H1 (cell line): ENCODE data around the gene CSNK2A3. TPM values are rescaled to one million over a fixed set of nuclear protein-coding genes. Genes with fewer than 3 reads are reported as not detected.

Source experiments
- HDAC2 ChIP-seq, 2 experiments: fragments of 300-600 bp in 1 of 2; sonication (generic) in 1 of 2; IDR thresholded peaks; 2 replicates each; pipeline ENCODE4 v1.6.1; 2011 to 2012; ENCODE audit warnings: low read depth in 2 of 2, low read length in 2 of 2, mild to moderate bottlenecking in 2 of 2, moderate library complexity in 2 of 2, borderline replicate concordance in 1 of 2, inconsistent platforms in 1 of 2
- RXRA ChIP-seq: IDR thresholded peaks from 2 replicates; pipeline ENCODE4 v1.6.1; 2011; ENCODE audit warnings: low read depth, mild to moderate bottlenecking, low read length, moderate library complexity; ENCODE audit not compliant: insufficient read depth
- polyA plus RNA-seq, 7 experiments: library from polyadenylated mRNA; depleted of rRNA in 3 of 7; stranded (reverse) in 5 of 7; unstranded in 2 of 7; fragments of >200 nt in 5 of 7; fragments of 200-250 nt in 2 of 7; gene quantifications; 1 replicate in 5 of 7; 2 replicates in 1 of 7; 4 replicates in 1 of 7; pipeline versions ENCODE4 v1.2.1 to v1.2.3, GENCODE V29; 2011 to 2013; ENCODE audit warnings: missing spikeins in 2 of 7, mixed read lengths in 2 of 7
- total RNA-seq: library from RNA; stranded (reverse); fragmentation: NEBNext Ultra II Directional; extraction: Animal tissue kit (Norgen Biotek cat#: 25700); gene quantifications from 2 replicates; pipeline ENCODE4 v1.2.1, GENCODE V29; 2021

Gene CSNK2A3
- total and polyA plus RNA-seq, 2 of the 8 experiments (the other 6 are each of a cell fraction or from before 2014, with no cell fraction given) = 0.69 to 1.0 TPM

- no peak for TF ChIP-seq HDAC2 (IDR thresholded peaks at IDR 0.05; ENCODE audit: borderline replicate concordance in 1 of 2, low read depth in 2 of 2, low read length in 2 of 2)
- TF ChIP-seq RXRA = no peak
Measured at GRCh38 chr11:11302565-11302964, 50.5 kb downstream of the CSNK2A3 start (continued).
